ENCODE data around the gene TTC28. TPM values are rescaled to one million over a fixed set of nuclear protein-coding genes. Genes with fewer than 3 reads are reported as not detected.
A peak's percentile ranks its signal among the peaks of the same experiment; 100 is the strongest.

TTC28 gene
- total RNA-seq, 1 donor from 2014 or later: 16.4 TPM

DNA sequence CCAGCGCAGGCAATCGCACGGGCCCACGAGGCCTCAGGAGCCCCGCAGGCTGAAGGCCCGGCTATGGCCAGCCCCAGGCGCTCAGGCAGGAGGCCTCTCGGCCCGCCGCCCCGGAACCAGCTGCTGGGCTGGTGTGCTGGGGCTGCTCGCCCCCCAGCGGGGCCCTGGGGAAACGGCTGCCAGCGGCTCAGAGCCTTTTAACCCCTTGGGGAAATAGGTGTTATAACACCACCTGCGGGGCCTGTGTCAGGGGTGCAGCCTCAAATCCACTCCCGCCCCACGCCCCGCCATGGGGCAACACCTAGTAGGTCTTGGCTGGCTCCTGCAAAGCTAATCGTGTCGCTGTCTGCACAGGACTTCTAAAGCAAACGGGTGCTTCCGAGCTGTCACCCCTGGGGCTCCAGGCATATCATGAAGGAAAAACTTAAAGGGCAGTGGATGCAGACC lies 237.4 kb downstream of the TTC28 start:
- no peaks in the 10 kb centered on the region for H3K9me3 ChIP-seq (replicated peaks)
- peak; percentile 81 for DNase-seq
- TF ChIP-seq, protein P1, sequence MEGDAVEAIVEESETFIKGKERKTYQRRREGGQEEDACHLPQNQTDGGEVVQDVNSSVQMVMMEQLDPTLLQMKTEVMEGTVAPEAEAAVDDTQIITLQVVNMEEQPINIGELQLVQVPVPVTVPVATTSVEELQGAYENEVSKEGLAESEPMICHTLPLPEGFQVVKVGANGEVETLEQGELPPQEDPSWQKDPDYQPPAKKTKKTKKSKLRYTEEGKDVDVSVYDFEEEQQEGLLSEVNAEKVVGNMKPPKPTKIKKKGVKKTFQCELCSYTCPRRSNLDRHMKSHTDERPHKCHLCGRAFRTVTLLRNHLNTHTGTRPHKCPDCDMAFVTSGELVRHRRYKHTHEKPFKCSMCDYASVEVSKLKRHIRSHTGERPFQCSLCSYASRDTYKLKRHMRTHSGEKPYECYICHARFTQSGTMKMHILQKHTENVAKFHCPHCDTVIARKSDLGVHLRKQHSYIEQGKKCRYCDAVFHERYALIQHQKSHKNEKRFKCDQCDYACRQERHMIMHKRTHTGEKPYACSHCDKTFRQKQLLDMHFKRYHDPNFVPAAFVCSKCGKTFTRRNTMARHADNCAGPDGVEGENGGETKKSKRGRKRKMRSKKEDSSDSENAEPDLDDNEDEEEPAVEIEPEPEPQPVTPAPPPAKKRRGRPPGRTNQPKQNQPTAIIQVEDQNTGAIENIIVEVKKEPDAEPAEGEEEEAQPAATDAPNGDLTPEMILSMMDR (IDR thresholded peaks at IDR 0.05; ENCODE audit: borderline replicate concordance): peak; percentile 85
- H3K27ac ChIP-seq (replicated peaks): peak overlapping the region; percentile 91
- H3K4me1 ChIP-seq: peaks cover 68% of the 10 kb centered on the region
- no peaks in the 10 kb centered on the region for H3K27me3 ChIP-seq (ENCODE audit: low read depth)
- intact Hi-C loops (cut with micrococcal nuclease): loop anchor here (10.0 kb wide), 1 partner anchor 387 kb away; no protein-coding TSS in a partner anchor
- no peaks in the 10 kb centered on the region for H3K36me3 ChIP-seq
- peak overlapping the region; percentile 81 for H3K4me3 ChIP-seq

DNA sequence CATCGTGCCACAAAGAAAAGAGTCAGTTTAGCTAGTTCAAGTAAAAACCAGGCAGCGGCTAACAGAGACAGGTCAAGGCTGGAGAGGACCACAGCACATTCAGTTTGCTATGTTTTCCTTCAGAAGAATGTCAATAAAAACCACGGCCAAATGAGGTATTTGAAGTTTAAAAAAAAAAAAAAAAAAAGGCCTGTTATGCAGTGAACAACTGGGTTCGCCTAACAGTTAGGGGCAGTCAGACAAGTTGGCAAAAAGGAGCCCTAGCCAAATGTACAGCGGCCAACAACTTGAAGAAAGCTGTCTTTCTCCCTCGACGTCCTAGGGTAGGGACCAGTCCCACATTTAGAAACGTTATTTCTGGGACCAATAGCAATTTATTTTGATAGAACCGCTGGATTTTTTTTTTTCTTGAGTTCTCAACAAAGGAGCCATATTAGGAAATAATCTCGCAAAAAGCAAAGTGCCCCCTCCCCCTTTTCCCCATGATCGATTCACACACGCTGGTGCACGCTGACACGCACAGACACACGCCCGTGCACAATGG lies 237.8 kb downstream of the TTC28 start:
- H3K36me3 ChIP-seq: no peaks in the 10 kb centered on the region
- H3K4me1 ChIP-seq: peaks cover 68% of the 10 kb centered on the region
- DNase-seq: no peak
- no peaks in the 10 kb centered on the region for H3K27me3 ChIP-seq (ENCODE audit: low read depth)
- TF ChIP-seq, protein P1 (IDR thresholded peaks at IDR 0.05; ENCODE audit: borderline replicate concordance): no peak
- H3K4me3 ChIP-seq: peak overlapping the region; percentile 81
- intact Hi-C loops (cut with micrococcal nuclease): loop anchor here (10.0 kb wide), 1 partner anchor 387 kb away; no protein-coding TSS in a partner anchor
- H3K27ac ChIP-seq (replicated peaks): peak overlapping the region; percentile 91
- no peaks in the 10 kb centered on the region for H3K9me3 ChIP-seq (replicated peaks)

DNA sequence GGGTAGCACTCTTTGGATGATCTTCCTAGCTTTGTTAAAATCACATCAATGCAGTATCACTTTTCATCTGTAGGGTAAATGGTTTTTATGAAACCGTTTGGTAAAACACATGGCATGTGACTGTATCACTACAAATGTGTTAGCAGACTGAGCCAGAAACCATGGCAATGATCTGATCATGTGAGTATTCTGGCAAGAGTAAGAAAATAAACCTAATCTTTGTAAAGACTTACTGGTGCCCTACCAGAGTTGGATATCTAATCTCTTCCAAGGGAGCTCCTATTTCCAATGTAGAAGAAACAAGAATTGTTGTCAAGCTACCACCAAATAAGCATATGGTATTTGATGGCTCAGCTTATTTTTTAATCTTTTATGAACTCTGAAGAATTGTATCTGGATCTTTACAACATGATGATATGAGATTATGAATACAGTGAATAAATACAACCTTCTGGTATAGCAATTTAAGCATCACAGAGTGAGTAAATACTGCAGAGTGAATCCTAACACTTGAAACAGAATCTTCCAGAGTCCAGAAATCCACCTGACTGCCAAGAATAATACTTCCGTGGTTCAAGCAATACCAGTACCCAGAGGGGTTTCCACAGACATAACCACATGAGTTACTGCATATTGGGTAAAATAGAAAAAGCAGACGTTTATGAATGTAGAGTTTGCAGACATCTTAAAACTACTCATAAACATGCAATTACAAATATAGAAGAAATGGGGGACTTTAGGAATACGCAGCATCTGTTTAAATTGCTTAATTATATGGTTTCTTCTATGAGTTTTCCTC lies 238.8 kb downstream of the TTC28 start:
- Histone ChIP-seq H3K27me3 (ENCODE audit: low read depth) (no peaks in the 10 kb centered on the region), H3K4me3 (peak overlapping the region; percentile 81), H3K27ac (replicated peaks) (peak overlapping the region; percentile 91), H3K36me3 (no peaks in the 10 kb centered on the region), H3K9me3 (replicated peaks) (no peaks in the 10 kb centered on the region), H3K4me1 (peaks cover 76% of the 10 kb centered on the region)
- intact Hi-C loops (cut with micrococcal nuclease): loop anchor here (10.0 kb wide), 1 partner anchor 386 kb away; no protein-coding TSS in a partner anchor
- TF ChIP-seq, protein P1 (IDR thresholded peaks at IDR 0.05; ENCODE audit: borderline replicate concordance): no peak
- no peak for DNase-seq

DNA sequence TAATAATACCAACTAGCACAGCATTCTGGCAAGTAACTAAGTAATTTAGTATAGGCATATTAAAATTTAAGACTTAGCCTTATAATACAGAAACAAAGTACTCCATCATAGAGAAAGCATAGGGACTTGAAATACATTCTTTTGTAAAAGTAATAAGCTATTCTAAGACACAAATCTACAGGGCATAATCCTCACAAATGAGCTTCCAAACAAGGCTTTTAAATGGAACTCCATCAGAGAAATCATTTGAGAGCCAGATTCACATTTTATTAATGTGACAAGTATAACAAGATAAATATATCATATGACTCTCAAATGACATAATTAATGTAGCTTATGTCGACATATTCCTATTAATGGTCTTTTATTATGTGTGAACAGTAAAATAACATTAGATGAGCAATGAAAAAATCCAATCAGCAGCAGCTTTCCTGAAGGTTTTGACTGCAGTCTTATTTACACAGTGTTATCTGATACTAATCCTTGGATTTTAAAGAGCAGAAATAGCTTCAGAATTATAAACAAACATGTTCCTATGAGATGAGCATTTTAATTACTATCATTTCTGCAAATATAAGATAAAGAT lies 241.4 kb downstream of the TTC28 start:
- TF ChIP-seq, protein P1 (IDR thresholded peaks at IDR 0.05; ENCODE audit: borderline replicate concordance): no peak
- Histone ChIP-seq H3K4me1 (peaks cover 78% of the 10 kb centered on the region), H3K9me3 (replicated peaks) (no peaks in the 10 kb centered on the region), H3K4me3 (no peak overlapping the region), H3K27me3 (ENCODE audit: low read depth) (no peaks in the 10 kb centered on the region), H3K27ac (replicated peaks) (no peak overlapping the region), H3K36me3 (no peaks in the 10 kb centered on the region)
- no peak for DNase-seq
- intact Hi-C loops (cut with micrococcal nuclease): no loop called here

DNA sequence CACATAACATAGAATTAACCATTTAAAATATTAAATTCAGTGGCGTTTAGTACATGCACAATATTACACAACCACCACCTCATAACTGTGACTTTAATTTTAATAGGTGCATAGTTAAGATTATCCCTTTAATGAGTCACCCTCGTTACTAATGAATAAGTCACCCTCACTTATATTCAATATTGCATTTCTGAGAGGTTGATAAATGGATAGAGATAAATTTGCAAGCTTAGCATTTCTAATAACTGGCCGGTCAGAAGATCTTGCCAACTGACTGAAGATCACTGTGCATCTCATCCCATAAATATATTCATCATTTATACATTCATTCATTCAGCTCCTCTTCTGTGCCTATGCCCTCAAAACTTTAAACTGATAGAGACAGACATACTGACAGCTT lies 243.7 kb downstream of the TTC28 start:
- DNase-seq: no peak
- intact Hi-C loops (cut with micrococcal nuclease): no loop called here
- Histone ChIP-seq H3K4me1 (peaks cover 60% of the 10 kb centered on the region), H3K27me3 (ENCODE audit: low read depth) (no peaks in the 10 kb centered on the region), H3K4me3 (no peak overlapping the region), H3K27ac (replicated peaks) (no peak overlapping the region), H3K9me3 (replicated peaks) (no peaks in the 10 kb centered on the region), H3K36me3 (no peaks in the 10 kb centered on the region)
- TF ChIP-seq, protein P1 (IDR thresholded peaks at IDR 0.05; ENCODE audit: borderline replicate concordance): no peak

Data from left ventricle myocardium inferior (tissue), 1 donor.